PC-9 (cell line): ENCODE measurements around the gene TRIM28.

Experiments used
- EZH2 ChIP-seq: fragments of 200-600 bp; sonication (generic); IDR thresholded peaks from 2 replicates; pipeline ENCODE4 v1.8.0; 2017; ENCODE audit warnings: antibody characterized with exemption, low read depth
- TF ChIP-seq, protein P1 (sequence below): fragments of 200-600 bp; sonication (generic); conservative IDR thresholded peaks from 2 replicates; pipeline ENCODE4 v1.6.1; 2017; ENCODE audit warnings: mixed run types, antibody characterized with exemption, mild to moderate bottlenecking, moderate library complexity

DNA sequence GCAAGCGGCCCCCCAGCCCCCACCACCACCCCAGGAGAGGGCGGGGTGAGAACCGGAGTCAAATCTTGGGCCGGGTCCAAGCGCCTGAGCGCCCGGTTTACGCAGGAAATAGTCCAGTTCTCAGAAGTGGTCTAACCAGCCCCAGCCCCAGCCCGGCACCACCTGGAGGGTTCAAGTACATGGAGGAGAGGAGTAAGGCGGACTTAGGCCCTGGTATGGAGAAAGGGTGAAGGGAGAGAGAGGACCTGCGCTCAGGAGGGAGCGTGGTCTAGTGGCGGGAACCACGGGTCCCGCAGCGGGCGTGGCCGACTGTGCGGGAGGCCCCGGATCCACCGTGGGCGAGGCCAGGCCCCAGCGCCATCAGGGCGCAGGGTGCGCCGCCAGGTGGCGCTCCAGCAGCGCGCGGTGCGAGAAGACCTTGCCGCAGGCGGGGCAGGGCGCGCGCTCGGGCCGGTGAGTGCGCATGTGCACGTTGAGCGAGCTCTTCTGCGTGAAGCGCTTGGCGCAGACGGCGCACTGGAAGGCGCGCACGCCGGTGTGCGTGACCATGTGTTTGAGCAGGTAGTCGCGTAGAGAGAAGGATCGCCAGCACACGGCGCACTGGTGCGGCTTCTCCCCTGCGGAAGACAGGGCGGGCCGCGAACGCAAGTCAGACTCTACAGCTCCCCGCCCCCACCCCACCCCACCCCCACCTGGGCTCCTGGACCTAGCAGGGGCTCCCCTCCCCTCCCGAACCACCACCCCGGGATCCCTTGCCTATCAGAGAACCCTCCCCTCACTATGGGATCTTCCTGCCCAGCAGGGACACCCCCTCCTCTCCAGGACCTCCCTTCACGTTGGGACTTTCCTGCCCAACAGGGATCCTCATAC, 29.9 kb upstream of the TRIM28 start:
- TF ChIP-seq, protein P1, sequence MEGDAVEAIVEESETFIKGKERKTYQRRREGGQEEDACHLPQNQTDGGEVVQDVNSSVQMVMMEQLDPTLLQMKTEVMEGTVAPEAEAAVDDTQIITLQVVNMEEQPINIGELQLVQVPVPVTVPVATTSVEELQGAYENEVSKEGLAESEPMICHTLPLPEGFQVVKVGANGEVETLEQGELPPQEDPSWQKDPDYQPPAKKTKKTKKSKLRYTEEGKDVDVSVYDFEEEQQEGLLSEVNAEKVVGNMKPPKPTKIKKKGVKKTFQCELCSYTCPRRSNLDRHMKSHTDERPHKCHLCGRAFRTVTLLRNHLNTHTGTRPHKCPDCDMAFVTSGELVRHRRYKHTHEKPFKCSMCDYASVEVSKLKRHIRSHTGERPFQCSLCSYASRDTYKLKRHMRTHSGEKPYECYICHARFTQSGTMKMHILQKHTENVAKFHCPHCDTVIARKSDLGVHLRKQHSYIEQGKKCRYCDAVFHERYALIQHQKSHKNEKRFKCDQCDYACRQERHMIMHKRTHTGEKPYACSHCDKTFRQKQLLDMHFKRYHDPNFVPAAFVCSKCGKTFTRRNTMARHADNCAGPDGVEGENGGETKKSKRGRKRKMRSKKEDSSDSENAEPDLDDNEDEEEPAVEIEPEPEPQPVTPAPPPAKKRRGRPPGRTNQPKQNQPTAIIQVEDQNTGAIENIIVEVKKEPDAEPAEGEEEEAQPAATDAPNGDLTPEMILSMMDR: peak; percentile 58
- TF ChIP-seq EZH2: no peak
